ENCODE data around the gene CDV3. TPM values are rescaled to one million over a fixed set of nuclear protein-coding genes. Genes with fewer than 3 reads are reported as not detected.

CDV3 gene
- total and polyA plus RNA-seq, 10 of the 15 experiments (the other 5 are each of a cell fraction or from before 2014, with no cell fraction given): 42.3 to 466 (median 136) TPM

GRCh38 chr3:133547432-133548041 is 25.9 kb upstream of the CDV3 start:
- intact Hi-C loops (cut with micrococcal nuclease; ENCODE audit: unreplicated experiment) (no loop called here), in situ Hi-C loops (cut with MboI) (no loop called here)
- no peak overlapping the region for H3K4me3 ChIP-seq
- no peak overlapping the region for H3K9ac ChIP-seq (ENCODE audit: control insufficient read depth, insufficient read depth, low read length)
- ChIA-PET RAD21 (ENCODE audit: unreplicated experiment) (interaction anchor here (1.3 kb wide), 2 partner anchors 20 to 42 kb away, joined by 4 to 5 read pairs; no protein-coding TSS in a partner anchor), SMC1A (ENCODE audit: uncharacterized antibody, unreplicated experiment) (interaction anchor here (0.8 to 1.6 kb wide), 9 partner anchors 12 to 91 kb away, joined by 3 to 6 read pairs (median 4); no protein-coding TSS in a partner anchor), CTCF (interaction anchor here (0.7 to 1.5 kb wide), 7 partner anchors 11 to 822 kb away, joined by 3 to 5 read pairs (median 3); partner anchors contain the start of gene CDV3), POLR2A (no interaction called here)
- no peaks in the 10 kb centered on the region for H3K79me2 ChIP-seq (ENCODE audit: control insufficient read depth, insufficient read depth, low read length)
- peaks cover 4% of the 10 kb centered on the region; the same call in 1 of the 2 replicates for H3K4me1 ChIP-seq (ENCODE audit: control insufficient read depth, insufficient read depth, low read length)
- H3K9me3 ChIP-seq (replicated peaks; ENCODE audit: control insufficient read depth, insufficient read depth, low read length): no peaks in the 10 kb centered on the region
- TF ChIP-seq WRNIP1 (IDR thresholded peaks at IDR 0.05; ENCODE audit: borderline replicate concordance, low read depth, low read length) (no peak), RAD21 (IDR thresholded peaks at IDR 0.05; ENCODE audit: insufficient read depth, low read depth, low read length) (no peak), SIN3A (IDR thresholded peaks at IDR 0.05; ENCODE audit: low read depth, low read length) (no peak), LARP7 (IDR thresholded peaks at IDR 0.05) (no peak), STAT3 (IDR thresholded peaks at IDR 0.05; ENCODE audit: low read depth, low read length) (no peak), PKNOX1 (IDR thresholded peaks at IDR 0.05) (no peak), PAX5 (IDR thresholded peaks at IDR 0.05; ENCODE audit: borderline replicate concordance, low read depth, low read length) (no peak), HDAC2 (IDR thresholded peaks at IDR 0.05) (no peak), RCOR1 (conservative IDR thresholded peaks at IDR 0.05; ENCODE audit: low read depth, low read length) (no peak), BCL3 (IDR thresholded peaks at IDR 0.05; ENCODE audit: borderline replicate concordance, insufficient read depth, low read depth, low read length, poor library complexity, severe bottlenecking) (no peak), ATF7 (IDR thresholded peaks at IDR 0.05; ENCODE audit: low read depth) (no peak)
- DNase-seq (ENCODE audit: low read depth, low spot score): no peak
- no peak for FAIRE-seq
- no peaks in the 10 kb centered on the region for H3K36me3 ChIP-seq (ENCODE audit: control insufficient read depth in 2 of 2, insufficient read depth in 2 of 2, low read length in 1 of 2)
- no TSS peak for BruUV-seq (replicated peaks)
- no peak overlapping the region for H3K27ac ChIP-seq (ENCODE audit: control insufficient read depth, insufficient read depth)
- no peak for ATAC-seq
- no peaks in the 10 kb centered on the region for H3K27me3 ChIP-seq (replicated peaks in 1 of 2; ENCODE audit: control insufficient read depth in 2 of 2, insufficient read depth in 2 of 2, low read length in 1 of 2)
- H2AFZ ChIP-seq (ENCODE audit: control insufficient read depth, low read depth, low read length): no peak overlapping the region
- 100% methylated on average over 3 of the region's 3 CpGs for WGBS (ENCODE audit: insufficient coverage, insufficient replicate concordance, low lambda C conversion rate, missing lambda C conversion rate)
- H3K4me2 ChIP-seq (ENCODE audit: control insufficient read depth, insufficient read depth): no peak overlapping the region
- H4K20me1 ChIP-seq (ENCODE audit: control insufficient read depth, insufficient read depth): no peaks in the 10 kb centered on the region

Measured in GM12878 (cell line).